NT2/D1 (cell line): ENCODE data around the gene BPIFB4.

Source experiments
- SUZ12 ChIP-seq: IDR thresholded peaks from 2 replicates; pipeline ENCODE4 v1.6.1; 2011; ENCODE audit not compliant: insufficient read length, insufficient read depth; ENCODE audit errors: extremely low read depth
- YY1 ChIP-seq: IDR thresholded peaks from 2 replicates; pipeline ENCODE4 v1.6.1; 2011; ENCODE audit not compliant: insufficient read length, insufficient read depth

GRCh38 chr20:33070111-33071053 is 9.1 kb upstream of the BPIFB4 start:
- TF ChIP-seq YY1 (no peak), SUZ12 (no peak)
